Testis (tissue), 3 donors: ENCODE results near the gene HINT2. TPM values are rescaled to one million over a fixed set of nuclear protein-coding genes. Genes with fewer than 3 reads are reported as not detected.

Experiments
- DNase-seq: peaks from one replicate; pipeline ENCODE4 v3.0.0-alpha.2; 2019
- H3K27ac ChIP-seq, 2 donors: fragments of 200-600 bp; sonication (generic); one replicate each; pipeline ENCODE4 v1.5.1; 2019
- H3K27me3 ChIP-seq: fragments of 200-600 bp; sonication (generic); one replicate; pipeline ENCODE4 v1.5.1; 2019
- H3K36me3 ChIP-seq: fragments of 200-600 bp; sonication (generic); one replicate; pipeline ENCODE4 v1.5.1; 2017; ENCODE audit warnings: low read depth; ENCODE audit errors: missing control alignments
- H3K4me1 ChIP-seq: fragments of 200-600 bp; sonication (generic); one replicate; pipeline ENCODE4 v1.5.1; 2019
- H3K4me3 ChIP-seq, 2 donors: fragments of 200-600 bp; sonication (generic); one replicate each; pipeline ENCODE4 v1.5.1; 2017 to 2019
- H3K9me3 ChIP-seq: fragments of 200-600 bp; sonication (generic); one replicate; pipeline ENCODE4 v1.5.1; 2017
- CTCF ChIP-seq, 3 experiments: fragments of 450-650 bp in 2 of 3; fragments of 200-600 bp in 1 of 3; sonication (generic) in 1 of 3; IDR thresholded peaks; one replicate each; pipeline ENCODE4 v1.5.1; 2016 to 2019; ENCODE audit warnings: antibody characterized with exemption in 3 of 3, mild to moderate bottlenecking in 2 of 3, moderate library complexity in 1 of 3
- POLR2A ChIP-seq: fragments of 450-650 bp; IDR thresholded peaks from one replicate; pipeline ENCODE4 v1.6.1; 2017; ENCODE audit warnings: antibody characterized with exemption, mild to moderate bottlenecking, moderate library complexity
- WGBS, 2 donors: methylation state at CpG; one replicate each; pipeline ENCODE4 v1.1.5; 2018; 5-methylcytosine and 5-hydroxymethylcytosine counted together
- intact Hi-C: fragments of 100-400 bp; cut with DNase I; formaldehyde crosslinking; loops from one replicate; pipeline ENCODE4 v1.15.1; 2023; ENCODE audit warnings: low total_unique reads
- polyA plus RNA-seq: library from polyadenylated mRNA; stranded (reverse); fragments of 350-450 nt; fragmentation: Illumina TruSeq; extraction: RNeasy Lipid Tissue Mini Kit (QIAGEN cat#74804); gene quantifications from one replicate; pipeline ENCODE4 v1.2.3, GENCODE V29; 2014; ENCODE audit warnings: low read depth, low replicate concordance; ENCODE audit not compliant: insufficient read depth
- total RNA-seq, 2 donors: library from RNA; depleted of rRNA; stranded (reverse); fragments of >200 nt; gene quantifications; one replicate each; pipeline ENCODE4 v1.2.3, GENCODE V29; 2016

HINT2 gene
- total and polyA plus RNA-seq, 3 donors from 2014 or later = 36.1 to 55.1 (median 36.9) TPM

- Histone ChIP-seq H3K4me1 (peaks cover 26% of the 10 kb centered on the region), H3K36me3 (no peaks in the 10 kb centered on the region), H3K9me3 (no peaks in the 10 kb centered on the region), H3K27ac (no peak overlapping the region), H3K4me3 (no peak overlapping the region), H3K27me3 (no peaks in the 10 kb centered on the region)
- 49 to 75% methylated on average over 11 to 14 of the region's 14 CpGs for WGBS, 2 donors
- intact Hi-C loops = no loop called here
- DNase-seq = no peak
- TF ChIP-seq CTCF (IDR thresholded peaks at IDR 0.05) (no peak), POLR2A (no peak)
Observed at GRCh38 chr9:35792826-35793225, 22.0 kb downstream of the HINT2 start.

GRCh38 chr9:35792024-35792813 is 22.6 kb downstream of the HINT2 start:
- TF ChIP-seq POLR2A (no peak), CTCF (IDR thresholded peaks at IDR 0.05) (no peak)
- peaks cover 26% of the 10 kb centered on the region for H3K4me1 ChIP-seq
- WGBS, 2 donors = 47 to 56% methylated on average over 20 to 29 of the region's 34 CpGs
- no peaks in the 10 kb centered on the region for H3K36me3 ChIP-seq
- H3K9me3 ChIP-seq = no peaks in the 10 kb centered on the region
- intact Hi-C loops = no loop called here
- no peak for DNase-seq
- peak overlapping the region; percentile 55 to 63 for H3K4me3 ChIP-seq
- peak overlapping the region in 1 of 2 donors; percentile 80 for H3K27ac ChIP-seq
- H3K27me3 ChIP-seq = no peaks in the 10 kb centered on the region

DNA sequence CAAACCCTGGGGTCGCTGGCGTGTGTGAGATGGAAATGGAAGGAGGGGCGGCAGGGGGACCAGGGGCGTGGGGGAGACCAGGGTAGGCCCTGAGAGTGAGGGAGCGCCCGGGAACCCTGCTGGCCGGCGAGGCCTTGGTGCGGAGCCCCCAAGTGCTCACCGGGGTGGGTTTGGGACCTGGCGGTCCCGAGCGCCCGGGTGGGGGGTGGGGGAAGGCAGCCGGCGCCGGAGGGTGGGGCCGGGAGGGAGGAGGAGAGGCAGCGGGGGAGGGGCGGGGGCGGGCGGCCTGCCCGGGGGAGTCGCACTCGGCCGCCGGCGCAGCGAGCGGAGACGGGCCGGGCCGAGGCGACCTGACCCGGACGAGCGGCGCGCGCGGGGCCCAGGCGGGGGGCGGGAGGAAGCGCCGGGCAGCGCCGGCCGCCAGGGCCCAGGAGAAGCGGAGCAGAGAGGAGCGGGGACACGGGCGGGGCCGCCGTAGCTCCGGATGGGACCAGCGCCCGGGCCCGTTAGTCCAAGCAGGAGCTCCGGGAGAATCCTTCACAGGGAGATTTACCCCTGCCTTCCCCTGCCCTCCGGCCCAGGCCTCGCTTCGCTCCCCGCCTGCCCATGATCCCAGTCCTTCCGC is 23.4 kb downstream of the HINT2 start, which contains the start of gene NPR2:
TSS of gene NPR2 (plus strand) at position 295 of the 625 bp plus-strand sequence. CDS start 818 bp downstream, outside the sequence.
- 3 to 5% methylated on average over 7 to 59 of the region's 64 CpGs for WGBS, 2 donors
- H3K27ac ChIP-seq = peak within 1 kb of the TSS; percentile 59 to 80
- TF ChIP-seq POLR2A = no peak
- no peak for TF ChIP-seq CTCF (IDR thresholded peaks at IDR 0.05)
- no peaks in the 10 kb centered on the region for H3K36me3 ChIP-seq
- no peaks in the 10 kb centered on the region for H3K27me3 ChIP-seq
- intact Hi-C loops = no loop called here
- peaks cover 26% of the 10 kb centered on the region for H3K4me1 ChIP-seq
- peak within 1 kb of the TSS; percentile 55 to 63 for H3K4me3 ChIP-seq
- H3K9me3 ChIP-seq = no peaks in the 10 kb centered on the region
- DNase-seq = peak; percentile 38

GRCh38 chr9:35790385-35791296 is 24.2 kb downstream of the HINT2 start:
- no peaks in the 10 kb centered on the region for H3K27me3 ChIP-seq
- peak; percentile 85 for DNase-seq
- TF ChIP-seq POLR2A (no peak), CTCF (IDR thresholded peaks at IDR 0.05) (peak; percentile 75 to 91 (median 83))
- intact Hi-C loops = no loop called here
- H3K36me3 ChIP-seq = no peaks in the 10 kb centered on the region
- no peaks in the 10 kb centered on the region for H3K9me3 ChIP-seq
- 17 to 24% methylated on average over 24 to 37 of the region's 37 CpGs for WGBS, 2 donors
- peak overlapping the region; percentile 59 to 80 for H3K27ac ChIP-seq
- H3K4me1 ChIP-seq = peaks cover 26% of the 10 kb centered on the region
- peak overlapping the region; percentile 55 to 63 for H3K4me3 ChIP-seq
